ENCODE data around the gene ZBED5. TPM values are rescaled to one million over a fixed set of nuclear protein-coding genes. Genes with fewer than 3 reads are reported as not detected.

ZBED5 gene
- total and polyA plus RNA-seq, 4 donors: 5.4 to 10.7 (median 10.1) TPM

GRCh38 chr11:10845589-10845988 lies 12.3 kb downstream of the ZBED5 start:
- H3K4me3 ChIP-seq (ENCODE audit: low read depth in 1 of 3, low read length in 3 of 3): no peak overlapping the region

More at GRCh38 chr11:10845589-10845988, 12.3 kb downstream of the ZBED5 start:
- Histone ChIP-seq H3K9me3 (ENCODE audit: control insufficient read depth in 4 of 4, low read length in 3 of 4) (no peaks in the 10 kb centered on the region), H3K36me3 (ENCODE audit: control insufficient read depth in 4 of 4, insufficient read depth in 3 of 4, low read depth in 1 of 4, low read length in 3 of 4) (no peaks in the 10 kb centered on the region), H3K27ac (ENCODE audit: low read depth in 1 of 2, low read length in 2 of 2) (no peak overlapping the region), H3K27me3 (ENCODE audit: control insufficient read depth in 4 of 4, insufficient read depth in 4 of 4, low read length in 3 of 4) (no peaks in the 10 kb centered on the region), H3K4me1 (ENCODE audit: control insufficient read depth in 4 of 4, insufficient read depth in 4 of 4, low read length in 3 of 4) (peaks cover 0 to 1% (median 0%) of the 10 kb centered on the region in 4 donors), H3K9ac (ENCODE audit: low read depth in 1 of 2, low read length in 2 of 2) (no peak overlapping the region)
- DNase-seq (ENCODE audit: low spot score): no peak
- 89% methylated on average over 2 of the region's 2 CpGs for WGBS
- TF ChIP-seq REST (IDR thresholded peaks at IDR 0.05) (no peak), YY1 (IDR thresholded peaks at IDR 0.05) (no peak), GABPA (IDR thresholded peaks at IDR 0.05 in 1 of 2, conservative IDR thresholded peaks at IDR 0.05 in 1 of 2) (no peak), ATF3 (IDR thresholded peaks at IDR 0.05) (no peak), JUND (IDR thresholded peaks at IDR 0.05) (no peak), EGR1 (IDR thresholded peaks at IDR 0.05; ENCODE audit: low read depth in 2 of 2) (no peak), HNF4A (conservative IDR thresholded peaks at IDR 0.05) (no peak), HNF4G (IDR thresholded peaks at IDR 0.05) (no peak), FOXA1 (IDR thresholded peaks at IDR 0.05) (no peak), FOXA2 (IDR thresholded peaks at IDR 0.05) (no peak), MAX (IDR thresholded peaks at IDR 0.05) (no peak), RAD21 (IDR thresholded peaks at IDR 0.05) (no peak), SP1 (IDR thresholded peaks at IDR 0.05) (no peak), ZBTB33 (IDR thresholded peaks at IDR 0.05) (no peak), NR2F2 (IDR thresholded peaks at IDR 0.05) (no peak), CTCF (IDR thresholded peaks at IDR 0.05; ENCODE audit: low read depth, low read length, missing input control) (no peak), RXRA (IDR thresholded peaks at IDR 0.05) (no peak)
